Measurements from ENCODE around the gene LRMDA. TPM values are rescaled to one million over a fixed set of nuclear protein-coding genes. Genes with fewer than 3 reads are reported as not detected.

The LRMDA gene
- total and polyA plus RNA-seq, 2 of the 8 experiments (the other 6 are each of a cell fraction or from before 2014, with no cell fraction given) = 0.86 to 2.8 TPM

GRCh38 chr10:76082232-76082631 lies 650.8 kb downstream of the LRMDA start:
- Histone ChIP-seq H3K9ac (replicated peaks in 1 of 4; ENCODE audit: extremely low read depth in 1 of 4, low read depth in 3 of 4, low read length in 3 of 4) (no peak overlapping the region), H3K36me3 (ENCODE audit: control insufficient read depth in 2 of 4, insufficient read depth in 4 of 4, low read length in 3 of 4) (no peaks in the 10 kb centered on the region), H3K79me2 (ENCODE audit: control insufficient read depth in 1 of 2, insufficient read depth in 2 of 2, low read length in 2 of 2) (no peaks in the 10 kb centered on the region), H2BK5ac (ENCODE audit: low read depth, low read length) (peak overlapping the region; percentile 94; the same call in 1 of the 2 replicates), H3K23ac (ENCODE audit: insufficient read length) (no peak overlapping the region), H3K23me2 (ENCODE audit: low read depth, low read length) (no peaks in the 10 kb centered on the region), H3K56ac (replicated peaks; ENCODE audit: insufficient read length, low read depth, low read length) (no peak overlapping the region), H4K5ac (ENCODE audit: insufficient read length, low read depth, low read length) (no peak overlapping the region), H3K4me2 (ENCODE audit: insufficient read depth in 1 of 2, low read depth in 2 of 2, low read length in 2 of 2) (no peak overlapping the region; a peak in 1 of 4 replicates), H3K4me3 (ENCODE audit: extremely low read depth in 1 of 4, insufficient read depth in 2 of 4, low read depth in 3 of 4, low read length in 4 of 4) (no peak overlapping the region; a peak in 1 of 8 replicates), H3K4me1 (replicated peaks in 1 of 4; ENCODE audit: control insufficient read depth in 3 of 4, insufficient read depth in 4 of 4, low read length in 3 of 4) (peaks cover 4 to 19% (median 7%) of the 10 kb centered on the region in 4 experiments; a peak in 5 of 7 replicates), H4K91ac (replicated peaks; ENCODE audit: insufficient read length, low read length) (peak overlapping the region; percentile 75), H2BK12ac (ENCODE audit: low read depth, low read length) (0 out of 2 replicates have a peak overlapping the region, but pooled peaks have one; percentile 53), H4K8ac (ENCODE audit: extremely low read depth, insufficient read depth, low read length) (no peak overlapping the region), H2AK5ac (ENCODE audit: low read depth, low read length) (no peak overlapping the region), H3K14ac (ENCODE audit: insufficient read length) (no peak overlapping the region), H2BK120ac (replicated peaks; ENCODE audit: low read depth, low read length) (peak overlapping the region; percentile 55), H3K9me3 (ENCODE audit: insufficient read depth in 2 of 2, low read depth in 1 of 2, low read length in 1 of 2) (no peaks in the 10 kb centered on the region), H2BK20ac (ENCODE audit: low read length) (peak overlapping the region; percentile 44; the same call in 1 of the 2 replicates), H3K4ac (replicated peaks; ENCODE audit: insufficient read length, low read depth, low read length) (peak overlapping the region; percentile 14), H3K27ac (ENCODE audit: low read depth, low read length) (no peak overlapping the region), H3K79me1 (ENCODE audit: low read depth, low read length) (no peaks in the 10 kb centered on the region), H2BK15ac (ENCODE audit: low read length) (no peak overlapping the region), H2AFZ (ENCODE audit: low read length) (no peak overlapping the region), H3K18ac (ENCODE audit: extremely low read depth, low read length) (no peak overlapping the region), H4K20me1 (replicated peaks in 1 of 2; ENCODE audit: control insufficient read depth in 1 of 2, insufficient read depth in 2 of 2, low read length in 2 of 2) (no peaks in the 10 kb centered on the region), H3K27me3 (replicated peaks in 1 of 4; ENCODE audit: control insufficient read depth in 3 of 4, extremely low read depth in 1 of 4, insufficient read depth in 3 of 4, low read length in 3 of 4) (peaks cover 0 to 12% (median 4%) of the 10 kb centered on the region in 4 experiments; a peak in 2 of 7 replicates)
- DNase-seq (ENCODE audit: low read depth in 1 of 2, low spot score in 2 of 2) = no peak
- FAIRE-seq = no peak
- CTCF ChIA-PET (ENCODE audit: partially characterized antibody) = interaction anchor here (0.9 to 1.3 kb wide), 2 partner anchors 10 to 20 kb away, joined by 3 read pairs; no protein-coding TSS in a partner anchor
- 95% methylated on average over 3 of the region's 3 CpGs; no CpG with 5 or more reads in 1 of the 2 experiments for WGBS, 2 experiments (ENCODE audit: extremely low coverage in 1 of 2, insufficient coverage in 1 of 2, insufficient read length in 1 of 2, insufficient replicate concordance in 2 of 2, low coverage in 1 of 2, low lambda C conversion rate in 2 of 2, missing lambda C conversion rate in 1 of 2)
- POLR2A ChIA-PET (ENCODE audit: partially characterized antibody) = no interaction called here
